H1 (cell line): ENCODE results near the gene SPATA31E1. TPM values are rescaled to one million over a fixed set of nuclear protein-coding genes. Genes with fewer than 3 reads are reported as not detected.

ENCODE experiments used
- CHD7 ChIP-seq: fragments of 300-600 bp; sonication (generic); IDR thresholded peaks from 2 replicates; pipeline ENCODE4 v1.7.1; 2012; ENCODE audit warnings: low read length, moderate library complexity, mild to moderate bottlenecking, inconsistent platforms; ENCODE audit not compliant: insufficient replicate concordance
- polyA plus RNA-seq, 7 experiments: library from polyadenylated mRNA; depleted of rRNA in 3 of 7; stranded (reverse) in 5 of 7; unstranded in 2 of 7; fragments of >200 nt in 5 of 7; fragments of 200-250 nt in 2 of 7; gene quantifications; 1 replicate in 5 of 7; 2 replicates in 1 of 7; 4 replicates in 1 of 7; pipeline versions ENCODE4 v1.2.1 to v1.2.3, GENCODE V29; 2011 to 2013; ENCODE audit warnings: missing spikeins in 2 of 7, mixed read lengths in 2 of 7
- total RNA-seq: library from RNA; stranded (reverse); fragmentation: NEBNext Ultra II Directional; extraction: Animal tissue kit (Norgen Biotek cat#: 25700); gene quantifications from 2 replicates; pipeline ENCODE4 v1.2.1, GENCODE V29; 2021

Gene SPATA31E1
- total and polyA plus RNA-seq, 2 of the 8 experiments (the other 6 are each of a cell fraction or from before 2014, with no cell fraction given), result 0.05 to 0.09 TPM

- no peak for TF ChIP-seq CHD7
Measured at GRCh38 chr9:87857948-87858335, 24.7 kb upstream of the SPATA31E1 start (continued).
